HG03103 (cell line): ENCODE measurements around the gene SLC4A5.
"Not testable (repeated sequence)": the region's sequence is repeated elsewhere in the genome, so short reads cannot be mapped to it uniquely, and the experiment has no call there.

Experiments used
- ATAC-seq: cut with Tn5 transposase; IDR thresholded peaks from one replicate; pipeline ENCODE4 v1.9.1; 2021; ENCODE audit warnings: low read depth; ENCODE audit not compliant: unreplicated experiment

The SLC4A5 gene

DNA sequence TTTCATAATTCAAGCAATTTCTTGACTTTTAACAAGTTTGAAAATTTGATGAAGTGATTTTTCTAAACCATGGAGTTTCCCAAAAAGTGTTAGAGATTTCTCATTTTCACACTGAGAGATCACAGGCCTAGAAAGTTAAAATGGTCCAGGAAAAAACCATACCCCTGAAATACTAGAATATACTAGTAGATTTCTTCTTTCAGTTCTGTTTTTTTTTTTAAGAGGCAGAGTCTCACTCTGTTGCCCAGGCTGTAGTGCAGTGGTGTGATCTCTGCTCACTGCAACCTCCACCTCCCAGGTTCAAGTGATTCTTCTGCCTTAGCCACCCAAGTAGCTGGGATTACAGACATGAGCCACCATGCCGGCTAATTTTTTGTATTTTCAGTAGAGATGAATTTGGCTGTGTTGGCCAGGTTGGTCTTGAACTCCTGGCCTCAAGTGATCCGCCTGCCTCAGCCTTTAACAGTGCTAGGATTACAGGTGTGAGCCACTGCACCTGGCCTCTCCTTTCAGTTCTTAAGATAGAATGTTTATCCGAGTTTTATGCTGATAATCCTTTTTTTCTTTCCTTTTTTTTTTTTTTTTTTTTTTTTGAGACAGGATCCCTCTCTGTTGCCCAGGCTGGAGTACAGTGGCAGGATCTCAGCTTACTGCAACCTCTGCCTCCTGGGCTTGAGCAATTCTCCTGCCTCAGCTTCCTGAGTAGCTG, 130.4 kb downstream of the SLC4A5 start:
- ATAC-seq = no peak

GRCh38 chr2:74206180-74206688, 137.0 kb downstream of the SLC4A5 start:
- no peak for ATAC-seq

GRCh38 chr2:74205596-74205995, 137.6 kb downstream of the SLC4A5 start:
- ATAC-seq = no peak

GRCh38 chr2:74205113-74205512, 138.1 kb downstream of the SLC4A5 start:
- no peak for ATAC-seq

DNA sequence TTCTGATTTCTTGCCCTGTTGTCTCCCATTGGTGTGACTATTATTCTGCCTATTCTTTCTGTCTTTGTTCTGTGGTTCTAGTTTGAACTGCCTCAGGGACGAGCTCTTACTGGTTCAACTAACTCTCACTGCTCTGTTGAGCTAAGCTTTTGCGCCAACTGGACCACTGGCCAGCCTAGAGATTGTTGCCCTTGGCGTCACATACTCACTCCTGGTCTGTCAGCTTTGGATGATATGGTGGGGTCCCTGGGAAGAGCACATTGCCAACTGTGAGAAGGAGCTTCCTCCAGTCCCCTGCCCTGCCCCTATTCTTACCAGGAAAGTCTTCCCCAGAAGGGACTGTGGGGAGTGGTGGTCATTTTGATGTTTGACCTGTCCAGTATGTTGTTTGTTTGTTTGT, 138.8 kb downstream of the SLC4A5 start:
- no peak for ATAC-seq

- ATAC-seq = no peak
Measured at GRCh38 chr2:74201596-74201995, 141.6 kb downstream of the SLC4A5 start.

DNA sequence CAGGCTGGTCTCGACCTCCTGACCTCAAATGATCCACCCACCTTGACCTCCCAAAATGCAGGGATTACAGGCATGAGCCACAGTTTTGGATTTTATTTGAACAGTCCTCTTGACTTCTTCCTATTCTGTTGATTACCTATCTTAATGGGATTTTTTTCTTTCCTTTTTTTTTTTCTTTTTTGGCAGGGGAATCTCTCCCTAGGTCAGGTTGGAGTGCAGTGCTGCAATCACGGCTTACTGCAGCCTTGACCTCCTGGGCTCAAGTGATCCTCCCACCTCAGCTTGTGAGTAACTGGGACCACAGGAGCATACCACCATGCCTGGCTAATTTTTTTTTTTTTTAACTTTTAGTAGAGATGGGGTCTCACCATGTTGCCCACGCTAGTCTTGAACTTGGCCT, 142.0 kb downstream of the SLC4A5 start:
- no peak for ATAC-seq

- ATAC-seq = no peak
Measured at GRCh38 chr2:74199871-74200305, 143.3 kb downstream of the SLC4A5 start.

- ATAC-seq = no peak
Measured at GRCh38 chr2:74199275-74199701, 143.9 kb downstream of the SLC4A5 start.

- ATAC-seq = peak; percentile 79
Measured at GRCh38 chr2:74198461-74199274, 144.5 kb downstream of the SLC4A5 start, which contains the start of gene MTHFD2. Gene MTHFD2, plus strand, starts transcription at chr2:74198615. Its CDS starts 27 bp downstream, at chr2:74198642.

DNA sequence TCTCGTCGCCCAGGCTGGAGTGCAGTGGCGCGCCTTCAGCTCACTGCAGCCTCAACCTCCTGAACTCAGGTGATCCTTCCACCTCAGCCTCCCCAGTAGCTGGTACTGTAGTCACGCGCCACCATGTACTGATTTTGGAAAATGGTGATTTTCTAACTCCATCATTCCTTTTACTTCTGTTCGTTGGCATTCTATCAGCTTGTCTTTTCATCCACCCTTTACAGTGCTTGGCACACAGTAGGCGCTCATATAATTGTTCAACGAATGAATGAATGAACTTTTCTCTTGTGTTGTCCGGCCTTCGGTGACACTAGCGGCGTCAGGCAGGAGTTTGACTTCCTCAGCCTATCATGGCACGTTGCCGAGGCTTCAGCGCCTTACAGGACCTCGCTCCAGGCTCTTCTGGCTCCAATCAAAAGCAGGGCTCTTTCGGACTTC, 145.2 kb downstream of the SLC4A5 start:
- ATAC-seq = no peak

DNA sequence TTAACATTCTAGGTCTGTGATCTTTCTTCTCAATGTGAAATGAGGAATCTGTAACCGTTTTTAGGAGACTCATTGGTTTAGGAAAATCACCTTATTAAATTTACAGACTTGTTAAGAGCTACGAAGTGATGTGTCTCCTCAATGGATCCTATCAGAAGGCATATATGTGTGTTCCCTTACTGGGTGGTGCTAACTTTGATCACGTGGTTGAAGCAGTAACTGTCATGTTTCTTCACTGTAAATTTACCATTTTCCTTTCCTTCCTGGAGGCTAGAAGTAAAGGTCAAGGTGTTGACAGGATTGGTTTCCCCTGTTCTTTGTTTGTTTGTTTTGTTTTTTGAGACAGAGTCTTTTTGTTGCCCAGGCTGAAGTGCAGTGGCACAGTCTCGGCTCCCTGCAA, 146.2 kb downstream of the SLC4A5 start:
- ATAC-seq = no peak

- no peak for ATAC-seq
Measured at GRCh38 chr2:74194799-74195198, 148.4 kb downstream of the SLC4A5 start.

- no peak for ATAC-seq
Measured at GRCh38 chr2:74191596-74192380, 151.4 kb downstream of the SLC4A5 start.

- no peak for ATAC-seq
Measured at GRCh38 chr2:74188696-74189095, 154.5 kb downstream of the SLC4A5 start.

DNA sequence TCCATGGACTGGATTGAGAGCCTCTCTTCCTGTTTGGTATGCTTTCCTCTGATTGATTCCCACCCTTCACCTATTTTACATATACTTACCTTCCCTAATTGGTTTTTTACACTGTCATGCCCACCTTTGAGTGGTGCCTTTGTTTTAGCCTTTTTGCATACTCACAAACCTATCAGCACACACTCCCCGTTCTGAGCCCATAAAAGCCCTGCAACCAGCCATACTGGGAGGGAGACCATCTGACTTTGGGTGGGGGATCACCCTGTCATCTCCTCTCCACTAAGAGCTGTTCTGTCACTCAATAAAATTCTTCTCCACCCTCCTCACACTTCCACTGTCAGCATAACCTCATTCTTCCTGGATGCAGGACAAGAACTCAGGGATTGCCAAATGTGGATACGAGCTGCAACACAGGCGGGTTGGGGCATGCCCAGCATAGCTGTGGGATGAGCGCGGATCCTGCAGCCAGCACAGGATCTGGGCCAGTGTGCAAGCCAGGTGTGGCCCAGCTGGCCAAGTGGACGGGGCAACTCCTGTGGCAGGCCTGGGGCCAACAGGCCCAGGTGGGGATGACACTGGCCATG, 155.1 kb downstream of the SLC4A5 start:
- ATAC-seq = no peak

DNA sequence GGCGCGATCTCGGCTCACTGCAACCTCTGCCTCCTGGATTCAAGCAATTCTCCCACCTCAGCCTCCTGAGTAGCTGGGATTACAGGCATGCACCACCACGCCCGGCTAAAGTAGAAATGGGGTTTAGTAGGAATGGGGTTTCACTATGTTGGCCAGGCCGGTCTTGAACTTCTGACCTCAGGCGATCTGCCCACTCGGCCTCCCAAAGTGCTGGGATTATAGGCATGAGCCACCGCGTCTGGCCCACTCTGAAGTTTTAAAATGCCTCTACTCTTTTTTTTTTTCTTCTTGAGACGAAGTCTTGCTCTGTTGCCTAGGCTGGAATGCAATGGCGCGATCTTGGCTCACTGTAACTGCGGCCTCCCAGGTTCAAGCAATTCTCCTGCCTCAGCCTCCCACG, 156.5 kb downstream of the SLC4A5 start:
- not testable (repeated sequence) for ATAC-seq

GRCh38 chr2:74186038-74186437, 157.2 kb downstream of the SLC4A5 start:
- peak; percentile 47 for ATAC-seq

DNA sequence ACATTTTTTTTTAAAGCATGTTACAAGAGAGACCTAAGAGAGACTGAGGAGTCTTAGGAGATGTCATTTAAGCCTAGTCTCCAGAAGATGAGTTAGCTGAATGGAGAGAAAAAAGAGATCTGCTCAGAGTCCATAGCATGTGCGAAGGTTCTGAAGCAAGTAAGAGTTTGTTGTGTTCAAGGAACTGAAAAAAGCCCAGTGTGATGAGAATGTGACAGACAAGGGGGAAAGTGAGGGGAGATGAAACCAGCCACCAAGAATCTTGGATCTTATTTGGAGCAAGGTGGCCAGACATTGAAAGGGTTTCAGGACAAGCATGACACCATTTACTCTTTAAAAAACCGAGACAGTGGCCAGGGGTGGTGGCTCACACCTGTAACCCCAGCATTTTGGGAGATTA, 159.3 kb downstream of the SLC4A5 start:
- no peak for ATAC-seq

GRCh38 chr2:74181739-74182138, 161.5 kb downstream of the SLC4A5 start:
- ATAC-seq = no peak
